HG02763 (cell line): ENCODE measurements around the gene TMPRSS2.

ENCODE experiments used
- ATAC-seq: cut with Tn5 transposase; IDR thresholded peaks from one replicate; pipeline ENCODE4 v1.9.1; 2021; ENCODE audit warnings: mild to moderate bottlenecking, moderate library complexity; ENCODE audit not compliant: unreplicated experiment

TMPRSS2 gene

GRCh38 chr21:41451753-41452676 is 55.9 kb downstream of the TMPRSS2 start:
- no peak for ATAC-seq

- ATAC-seq = no peak
Observed at GRCh38 chr21:41449613-41450012, 58.3 kb downstream of the TMPRSS2 start.

- ATAC-seq = no peak
Observed at GRCh38 chr21:41447356-41447755, 60.6 kb downstream of the TMPRSS2 start.

- no peak for ATAC-seq
Observed at GRCh38 chr21:41446586-41446985, 61.4 kb downstream of the TMPRSS2 start.

GRCh38 chr21:41445465-41445862 is 62.5 kb downstream of the TMPRSS2 start:
- no peak for ATAC-seq

- ATAC-seq = no peak
Observed at GRCh38 chr21:41444703-41445464, 63.1 kb downstream of the TMPRSS2 start.

GRCh38 chr21:41443562-41443961 is 64.4 kb downstream of the TMPRSS2 start:
- no peak for ATAC-seq

GRCh38 chr21:41442481-41443186 is 65.3 kb downstream of the TMPRSS2 start:
- no peak for ATAC-seq

GRCh38 chr21:41441546-41441945 is 66.4 kb downstream of the TMPRSS2 start:
- no peak for ATAC-seq

GRCh38 chr21:41439248-41439647 is 68.7 kb downstream of the TMPRSS2 start:
- no peak for ATAC-seq

- ATAC-seq = no peak
Observed at GRCh38 chr21:41438425-41439113, 69.4 kb downstream of the TMPRSS2 start.

- ATAC-seq = no peak
Observed at GRCh38 chr21:41437729-41438128, 70.2 kb downstream of the TMPRSS2 start.

GRCh38 chr21:41435706-41436105 is 72.3 kb downstream of the TMPRSS2 start:
- ATAC-seq = no peak

- no peak for ATAC-seq
Observed at GRCh38 chr21:41433566-41433965, 74.4 kb downstream of the TMPRSS2 start.

GRCh38 chr21:41432562-41433460 is 75.1 kb downstream of the TMPRSS2 start:
- no peak for ATAC-seq

- peak; percentile 83 for ATAC-seq
Observed at GRCh38 chr21:41431788-41432548, 76.0 kb downstream of the TMPRSS2 start.

GRCh38 chr21:41429925-41430491 is 78.0 kb downstream of the TMPRSS2 start:
- no peak for ATAC-seq

GRCh38 chr21:41429305-41429704 is 78.7 kb downstream of the TMPRSS2 start:
- ATAC-seq = no peak

GRCh38 chr21:41428847-41429246 is 79.1 kb downstream of the TMPRSS2 start:
- ATAC-seq = no peak
